Ishikawa (cell line): ENCODE measurements around the gene RWDD2A.

Source experiments
- EP300 ChIP-seq: IDR thresholded peaks from 2 replicates; pipeline ENCODE4 v1.6.1; 2012; ENCODE audit warnings: borderline replicate concordance
- FOXM1 ChIP-seq: IDR thresholded peaks from 2 replicates; pipeline ENCODE4 v1.6.1; 2012; ENCODE audit warnings: low read depth, borderline replicate concordance
- NFIC ChIP-seq: IDR thresholded peaks from 2 replicates; pipeline ENCODE4 v1.6.1; 2012
- YY1 ChIP-seq: IDR thresholded peaks from 2 replicates; pipeline ENCODE4 v1.6.1; 2012; ENCODE audit warnings: low read depth
- TF ChIP-seq, protein P1 (sequence below): IDR thresholded peaks from 2 replicates; pipeline ENCODE4 v1.6.1; 2012
- TF ChIP-seq, protein P2 (sequence below): IDR thresholded peaks from 2 replicates; pipeline ENCODE4 v1.6.1; 2012

RWDD2A gene

DNA sequence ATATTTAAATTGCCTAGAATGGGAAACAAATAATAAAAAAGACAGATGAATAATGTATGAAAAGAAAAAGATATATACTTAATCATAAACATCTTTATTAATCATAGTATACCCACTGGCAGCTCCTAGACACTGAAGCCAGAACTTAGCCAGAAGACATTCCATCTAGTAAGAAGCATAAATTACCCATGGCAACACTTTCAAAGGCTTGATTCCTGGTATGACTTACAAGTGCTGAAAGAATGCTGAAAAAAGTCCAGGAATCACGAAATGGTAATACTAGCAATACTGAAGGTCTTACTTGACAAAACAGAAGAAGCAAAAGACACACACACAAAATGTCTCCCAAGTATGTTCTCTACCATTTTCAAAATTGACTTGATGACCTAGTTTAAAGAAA, 38.0 kb downstream of the RWDD2A start:
- TF ChIP-seq, protein P1, sequence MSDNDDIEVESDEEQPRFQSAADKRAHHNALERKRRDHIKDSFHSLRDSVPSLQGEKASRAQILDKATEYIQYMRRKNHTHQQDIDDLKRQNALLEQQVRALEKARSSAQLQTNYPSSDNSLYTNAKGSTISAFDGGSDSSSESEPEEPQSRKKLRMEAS: no peak
- TF ChIP-seq FOXM1 (no peak), YY1 (no peak)

DNA sequence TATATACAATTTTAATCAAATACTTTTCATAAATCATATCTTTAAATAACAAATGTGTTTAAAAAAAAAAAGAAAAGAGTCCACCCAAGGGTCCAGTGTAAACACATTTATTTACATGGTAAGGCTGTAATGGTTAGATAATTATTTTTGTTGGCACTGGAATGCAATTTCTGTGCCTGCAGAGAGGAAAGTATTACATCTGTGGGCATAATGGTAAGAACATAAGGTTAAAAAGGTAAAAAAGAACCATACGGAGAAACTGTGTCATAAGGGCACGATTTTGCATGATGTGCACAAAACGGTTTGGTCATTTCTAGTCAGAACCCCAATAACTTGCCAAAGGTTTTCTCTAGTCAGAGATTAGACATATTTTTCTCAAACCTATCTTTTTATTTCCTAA, 54.3 kb downstream of the RWDD2A start:
- TF ChIP-seq EP300 (no peak), NFIC (no peak)
- TF ChIP-seq, protein P2, sequence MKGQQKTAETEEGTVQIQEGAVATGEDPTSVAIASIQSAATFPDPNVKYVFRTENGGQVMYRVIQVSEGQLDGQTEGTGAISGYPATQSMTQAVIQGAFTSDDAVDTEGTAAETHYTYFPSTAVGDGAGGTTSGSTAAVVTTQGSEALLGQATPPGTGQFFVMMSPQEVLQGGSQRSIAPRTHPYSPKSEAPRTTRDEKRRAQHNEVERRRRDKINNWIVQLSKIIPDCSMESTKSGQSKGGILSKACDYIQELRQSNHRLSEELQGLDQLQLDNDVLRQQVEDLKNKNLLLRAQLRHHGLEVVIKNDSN: no peak
